BLaER1 (cell line): ENCODE results near the gene MYLIP.

Experiments used
- H3K27ac ChIP-seq: shearing (Covaris generic); formaldehyde crosslinking; 2 replicates; pipeline ENCODE4 v1.8.1; 2022
- H3K27me3 ChIP-seq: shearing (Covaris generic); formaldehyde crosslinking; 2 replicates; pipeline ENCODE4 v1.8.1; 2022
- H3K36me3 ChIP-seq: shearing (Covaris generic); formaldehyde crosslinking; 2 replicates; pipeline ENCODE4 v1.8.1; 2022
- H3K4me1 ChIP-seq: shearing (Covaris generic); formaldehyde crosslinking; 2 replicates; pipeline ENCODE4 v1.8.1; 2022
- H3K4me2 ChIP-seq: shearing (Covaris generic); formaldehyde crosslinking; 2 replicates; pipeline ENCODE4 v1.8.1; 2022
- H3K4me3 ChIP-seq: shearing (Covaris generic); formaldehyde crosslinking; 2 replicates; pipeline ENCODE4 v1.8.1; 2022
- H3K9ac ChIP-seq: shearing (Covaris generic); formaldehyde crosslinking; 2 replicates; pipeline ENCODE4 v1.8.1; 2022
- H3K9me3 ChIP-seq: shearing (Covaris generic); formaldehyde crosslinking; 2 replicates; pipeline ENCODE4 v1.8.1; 2022
- H4K20me1 ChIP-seq: shearing (Covaris generic); formaldehyde crosslinking; 2 replicates; pipeline ENCODE4 v1.8.1; 2022
- Cebpa-rat ChIP-seq: shearing (Covaris generic); IDR thresholded peaks from 2 replicates; pipeline ENCODE4 v1.8.1; 2022

MYLIP gene

DNA sequence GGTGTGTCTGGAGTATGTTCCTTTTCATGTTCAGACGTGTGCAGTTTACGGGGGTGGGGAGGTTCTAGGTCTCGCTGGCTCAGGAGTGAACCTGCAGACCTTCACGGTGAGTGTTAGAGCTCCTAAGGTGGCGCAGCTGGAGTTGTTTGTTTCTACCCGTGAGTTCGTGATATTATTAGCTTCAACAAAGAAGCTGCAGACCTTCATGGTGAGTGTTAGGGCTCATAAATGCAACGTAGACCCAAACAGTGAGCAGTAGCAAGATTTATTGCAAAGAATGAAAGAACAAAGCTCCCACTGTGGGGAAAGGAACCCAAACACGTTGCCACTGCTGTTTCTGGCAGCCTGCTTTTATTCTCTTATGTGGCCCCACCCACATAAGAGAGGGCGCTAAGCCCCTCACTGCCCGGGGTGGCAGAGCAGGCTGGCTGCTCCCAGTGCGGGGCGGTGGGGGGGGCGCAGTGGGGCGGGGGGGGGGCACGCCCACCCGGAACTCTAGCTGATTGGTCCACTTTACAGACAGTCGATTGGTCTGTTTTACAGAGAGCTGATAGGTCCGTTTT lies 68.2 kb downstream of the MYLIP start:
- no peaks in the 10 kb centered on the region for H3K27me3 ChIP-seq
- H3K4me3 ChIP-seq: no peak overlapping the region
- H3K4me2 ChIP-seq: no peak overlapping the region
- no peaks in the 10 kb centered on the region for H4K20me1 ChIP-seq
- H3K9ac ChIP-seq: no peak overlapping the region
- H3K36me3 ChIP-seq: no peaks in the 10 kb centered on the region
- H3K9me3 ChIP-seq: peaks cover 7% of the 10 kb centered on the region; the same call in 1 of the 2 replicates
- TF ChIP-seq Cebpa-rat: no peak
- no peaks in the 10 kb centered on the region for H3K4me1 ChIP-seq
- H3K27ac ChIP-seq: no peak overlapping the region
